ENCODE measurements around the gene SIX3. TPM values are rescaled to one million over a fixed set of nuclear protein-coding genes. Genes with fewer than 3 reads are reported as not detected.
A peak's percentile ranks its signal among the peaks of the same experiment; 100 is the strongest.

SIX3 gene
- total RNA-seq, 1 donor from 2014 or later = not detected

DNA sequence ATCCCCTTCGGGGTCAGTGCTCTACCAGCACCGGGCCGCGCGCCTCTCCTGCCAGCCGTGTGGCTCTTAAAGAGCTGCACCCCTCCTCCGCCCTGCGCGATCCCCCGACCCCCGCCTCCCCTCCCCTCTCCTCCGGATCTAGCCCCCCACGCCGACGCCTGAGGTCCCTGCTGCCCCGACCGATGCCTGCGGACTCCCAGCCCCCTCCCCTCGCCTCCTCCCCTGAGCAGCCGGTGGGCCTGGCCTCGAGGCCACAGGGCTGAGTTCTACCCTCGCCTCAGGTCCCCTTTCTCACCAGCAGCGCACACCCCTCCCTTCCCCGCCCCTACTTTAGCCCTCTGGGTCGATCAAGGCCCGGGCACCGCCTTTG, 5.8 kb upstream of the SIX3 start:
- no peaks in the 10 kb centered on the region for H3K36me3 ChIP-seq
- peaks cover 32% of the 10 kb centered on the region for H3K27me3 ChIP-seq
- peak overlapping the region in 1 of 2 donors; percentile 31 for H3K4me3 ChIP-seq
- intact Hi-C loops (cut with DNase I) = no loop called here
- no peaks in the 10 kb centered on the region for H3K9me3 ChIP-seq
- H3K4me1 ChIP-seq = peaks cover 0 to 20% of the 10 kb centered on the region in 2 donors
- no peak overlapping the region for H3K27ac ChIP-seq
- DNase-seq (ENCODE audit: low spot score in 2 of 2) = no peak
- TF ChIP-seq CTCF (IDR thresholded peaks at IDR 0.05) = no peak

- H3K36me3 ChIP-seq = no peaks in the 10 kb centered on the region
- no peak for DNase-seq (ENCODE audit: low spot score in 2 of 2)
- peaks cover 32% of the 10 kb centered on the region for H3K27me3 ChIP-seq
- TF ChIP-seq CTCF (IDR thresholded peaks at IDR 0.05) = no peak
- H3K9me3 ChIP-seq = no peaks in the 10 kb centered on the region
- H3K4me3 ChIP-seq = no peak overlapping the region
- no peak overlapping the region for H3K27ac ChIP-seq
- intact Hi-C loops (cut with DNase I) = no loop called here
- H3K4me1 ChIP-seq = peaks cover 0 to 20% of the 10 kb centered on the region in 2 donors
These were observed 5.2 kb upstream of the SIX3 start for GRCh38 chr2:44936275-44936674.

DNA sequence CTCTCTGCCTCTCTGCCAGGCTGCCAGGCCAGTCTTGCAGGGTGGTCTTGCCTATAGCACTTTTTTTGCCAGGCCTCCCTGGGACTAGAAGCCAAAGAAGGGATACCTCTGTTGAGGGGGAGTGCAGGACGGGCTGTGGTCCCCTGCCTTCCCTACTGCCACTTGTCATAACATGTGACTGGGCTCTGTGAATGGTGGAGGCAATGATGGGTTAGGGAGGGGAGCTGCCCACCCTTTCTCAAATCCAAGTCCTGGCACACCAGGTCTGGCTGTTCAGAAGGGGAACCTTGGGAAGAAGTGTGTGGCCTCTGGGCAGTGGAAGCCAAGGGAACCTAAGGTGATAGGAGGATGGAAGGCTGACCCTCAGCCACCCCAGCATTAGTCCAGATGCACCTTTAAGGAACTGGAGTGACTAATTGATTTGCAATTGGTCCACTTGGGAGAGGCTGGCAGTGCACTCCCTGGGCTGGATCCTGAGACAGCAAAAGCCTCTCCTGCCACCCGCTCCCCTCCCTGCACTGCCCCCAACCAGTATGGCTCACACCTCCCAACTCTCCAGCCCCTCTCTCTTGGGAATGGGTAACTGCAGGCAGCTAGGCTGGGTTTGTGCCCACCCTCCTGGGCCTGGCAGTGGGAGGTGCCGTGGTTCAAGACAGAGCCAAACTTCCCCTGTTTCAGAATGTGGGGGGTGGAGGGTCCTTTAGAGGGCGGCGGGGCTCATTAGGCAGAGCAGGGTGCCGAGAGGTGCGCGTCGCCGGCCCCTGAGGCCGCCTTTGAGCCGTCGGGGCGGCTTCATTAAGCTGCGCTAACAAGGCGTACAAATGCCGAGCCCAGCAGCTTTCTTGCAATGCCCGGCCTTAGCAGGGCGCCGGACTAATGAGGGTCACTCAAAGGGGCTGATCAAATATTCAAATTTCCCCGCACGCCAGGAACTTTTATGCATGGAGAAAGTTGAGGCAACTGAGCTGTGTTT, 4.5 kb upstream of the SIX3 start:
- Histone ChIP-seq H3K9me3 (no peaks in the 10 kb centered on the region), H3K27ac (no peak overlapping the region), H3K4me1 (peaks cover 0 to 20% of the 10 kb centered on the region in 2 donors), H3K36me3 (no peaks in the 10 kb centered on the region), H3K4me3 (peak overlapping the region in 1 of 2 donors; percentile 45), H3K27me3 (peaks cover 32% of the 10 kb centered on the region)
- DNase-seq (ENCODE audit: low spot score in 2 of 2) = no peak
- TF ChIP-seq CTCF (IDR thresholded peaks at IDR 0.05) = no peak
- intact Hi-C loops (cut with DNase I) = no loop called here

DNA sequence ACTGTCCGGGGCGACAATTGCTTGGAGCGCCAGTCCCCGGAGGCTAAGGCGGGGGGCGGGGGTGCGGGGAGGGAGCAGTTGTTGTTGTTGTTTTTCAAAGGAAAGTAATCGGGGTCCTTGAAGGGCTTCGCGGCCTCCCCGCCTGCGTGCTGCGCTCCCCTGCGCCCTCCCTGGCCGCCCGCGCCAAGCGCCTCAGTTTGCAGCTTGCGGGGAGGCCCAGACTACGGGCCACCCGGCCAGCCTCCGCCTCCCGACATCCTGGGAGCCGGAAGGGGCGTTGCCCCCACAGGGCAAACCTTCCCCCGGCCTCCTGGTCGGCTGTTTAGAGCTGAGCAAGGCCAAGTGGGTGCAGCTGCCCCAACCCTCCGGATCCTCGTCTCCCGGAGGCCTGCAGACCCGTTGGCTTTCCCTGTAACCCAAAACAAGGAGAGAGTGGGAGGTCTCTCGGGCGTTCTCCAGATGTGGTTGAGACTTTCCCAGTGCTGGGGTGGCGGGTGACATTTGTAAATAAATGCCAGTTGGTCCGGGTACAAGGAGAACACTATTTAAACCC, 3.7 kb upstream of the SIX3 start:
- TF ChIP-seq CTCF (IDR thresholded peaks at IDR 0.05) = no peak
- DNase-seq (ENCODE audit: low spot score in 2 of 2) = no peak
- peaks cover 32% of the 10 kb centered on the region for H3K27me3 ChIP-seq
- no peaks in the 10 kb centered on the region for H3K9me3 ChIP-seq
- H3K4me1 ChIP-seq = peaks cover 0 to 20% of the 10 kb centered on the region in 2 donors
- H3K27ac ChIP-seq = no peak overlapping the region
- H3K4me3 ChIP-seq = peak overlapping the region; percentile 45 to 58
- intact Hi-C loops (cut with DNase I) = no loop called here
- H3K36me3 ChIP-seq = no peaks in the 10 kb centered on the region

- peaks cover 32% of the 10 kb centered on the region for H3K27me3 ChIP-seq
- peaks cover 0 to 20% of the 10 kb centered on the region in 2 donors for H3K4me1 ChIP-seq
- intact Hi-C loops (cut with DNase I) = no loop called here
- H3K36me3 ChIP-seq = no peaks in the 10 kb centered on the region
- no peaks in the 10 kb centered on the region for H3K9me3 ChIP-seq
- no peak overlapping the region for H3K27ac ChIP-seq
- H3K4me3 ChIP-seq = peak overlapping the region; percentile 45 to 58
- no peak for DNase-seq (ENCODE audit: low spot score in 2 of 2)
- no peak for TF ChIP-seq CTCF (IDR thresholded peaks at IDR 0.05)
These were observed 3.0 kb upstream of the SIX3 start for GRCh38 chr2:44938287-44939105.
